Uterus (tissue), 4 donors: ENCODE measurements around the gene TAS1R3. TPM values are rescaled to one million over a fixed set of nuclear protein-coding genes. Genes with fewer than 3 reads are reported as not detected.

Experiments
- DNase-seq, 2 donors: peaks; one replicate each; pipeline ENCODE4 v3.0.0-alpha.2; 2019 to 2020
- H3K27ac ChIP-seq, 2 donors: fragments of 200-600 bp; sonication (generic); 1 replicate in 1 of 2; 2 replicates in 1 of 2; pipeline ENCODE4 v1.5.1; 2016 to 2018
- H3K27me3 ChIP-seq, 2 donors: fragments of 200-600 bp; sonication (generic); one replicate each; pipeline ENCODE4 v1.5.1; 2018 to 2019; ENCODE audit warnings: control low read depth in 1 of 2
- H3K36me3 ChIP-seq, 2 donors: fragments of 200-600 bp; sonication (generic); one replicate each; pipeline ENCODE4 v1.5.1; 2019; ENCODE audit warnings: control low read depth in 1 of 2
- H3K4me1 ChIP-seq, 2 donors: fragments of 200-600 bp; sonication (generic); one replicate each; pipeline ENCODE4 v1.5.1; 2018 to 2019; ENCODE audit warnings: control low read depth in 1 of 2
- H3K4me3 ChIP-seq, 2 donors: fragments of 200-600 bp; sonication (generic); 1 replicate in 1 of 2; 2 replicates in 1 of 2; pipeline ENCODE4 v1.5.1; 2018 to 2019; ENCODE audit warnings: mild to moderate bottlenecking in 1 of 2
- H3K9me3 ChIP-seq, 2 donors: fragments of 200-600 bp; sonication (generic); one replicate each; pipeline ENCODE4 v1.5.1; 2019; ENCODE audit warnings: control low read depth in 1 of 2
- POLR2A ChIP-seq, 2 donors: fragments of 450-650 bp; IDR thresholded peaks; one replicate each; pipeline ENCODE4 v1.6.1; 2016; ENCODE audit warnings: antibody characterized with exemption in 2 of 2, mild to moderate bottlenecking in 1 of 2, moderate library complexity in 1 of 2
- intact Hi-C: fragments of 100-400 bp; cut with DNase I; formaldehyde crosslinking; loops from one replicate; pipeline ENCODE4 v1.15.1; 2023; ENCODE audit warnings: low total_unique reads
- total RNA-seq, 4 donors: library from RNA; depleted of rRNA in 3 of 4; stranded (reverse); fragments of >200 nt in 3 of 4; gene quantifications; one replicate each; pipeline versions ENCODE4 v1.1.0 to v1.2.4, GENCODE V29; 2014 to 2023
- TF ChIP-seq, protein P1 (sequence below), 4 experiments: fragments of 200-600 bp in 2 of 4; fragments of 450-650 bp in 2 of 4; sonication (generic) in 2 of 4; IDR thresholded peaks; one replicate each; pipeline ENCODE4 v1.5.1; 2016 to 2019; ENCODE audit warnings: antibody characterized with exemption in 4 of 4, mild to moderate bottlenecking in 2 of 4, moderate library complexity in 1 of 4
- donor health status: DM: yes; HTN: yes; CAD: no.

The TAS1R3 gene
- total RNA-seq, 4 donors from 2014 or later = 0.14 to 0.34 TPM; not detected in 2

DNA sequence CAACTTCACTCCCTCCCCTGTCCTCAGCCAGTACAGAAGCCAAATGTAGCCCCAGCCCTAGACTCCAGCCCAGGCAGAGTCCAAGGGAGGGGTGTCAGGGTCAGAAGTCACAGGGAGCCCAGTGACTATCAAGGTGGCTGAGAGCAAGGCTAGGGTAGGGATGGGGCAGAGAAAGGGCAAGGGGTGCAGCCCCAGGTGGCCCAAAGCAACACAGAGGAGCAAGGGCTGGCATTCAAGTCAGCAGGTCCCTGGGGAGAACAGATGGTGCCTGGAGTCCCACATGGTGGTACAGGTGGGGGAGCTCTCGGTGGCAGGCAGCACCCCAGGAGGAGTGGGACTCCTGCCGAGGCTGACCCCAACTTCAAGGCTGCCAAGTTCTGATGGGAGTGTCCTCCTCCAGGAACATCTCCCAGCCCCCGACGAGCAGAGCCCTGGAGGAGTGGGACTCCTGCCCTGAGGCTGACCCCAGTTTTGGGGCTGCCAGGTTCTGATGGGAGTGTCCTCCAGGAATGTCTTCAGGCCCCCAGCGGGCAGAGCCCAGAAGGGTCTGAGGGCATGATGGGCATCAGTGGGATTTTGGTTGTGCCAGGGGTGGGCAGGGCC, 21.8 kb downstream of the TAS1R3 start:
- Histone ChIP-seq H3K27me3 (no peaks in the 10 kb centered on the region), H3K4me1 (peaks cover 6 to 29% of the 10 kb centered on the region in 2 donors), H3K4me3 (no peak overlapping the region), H3K36me3 (no peaks in the 10 kb centered on the region), H3K9me3 (no peaks in the 10 kb centered on the region), H3K27ac (peak overlapping the region; percentile 64 to 96)
- TF ChIP-seq POLR2A (IDR thresholded peaks at IDR 0.05) = no peak
- TF ChIP-seq, protein P1, sequence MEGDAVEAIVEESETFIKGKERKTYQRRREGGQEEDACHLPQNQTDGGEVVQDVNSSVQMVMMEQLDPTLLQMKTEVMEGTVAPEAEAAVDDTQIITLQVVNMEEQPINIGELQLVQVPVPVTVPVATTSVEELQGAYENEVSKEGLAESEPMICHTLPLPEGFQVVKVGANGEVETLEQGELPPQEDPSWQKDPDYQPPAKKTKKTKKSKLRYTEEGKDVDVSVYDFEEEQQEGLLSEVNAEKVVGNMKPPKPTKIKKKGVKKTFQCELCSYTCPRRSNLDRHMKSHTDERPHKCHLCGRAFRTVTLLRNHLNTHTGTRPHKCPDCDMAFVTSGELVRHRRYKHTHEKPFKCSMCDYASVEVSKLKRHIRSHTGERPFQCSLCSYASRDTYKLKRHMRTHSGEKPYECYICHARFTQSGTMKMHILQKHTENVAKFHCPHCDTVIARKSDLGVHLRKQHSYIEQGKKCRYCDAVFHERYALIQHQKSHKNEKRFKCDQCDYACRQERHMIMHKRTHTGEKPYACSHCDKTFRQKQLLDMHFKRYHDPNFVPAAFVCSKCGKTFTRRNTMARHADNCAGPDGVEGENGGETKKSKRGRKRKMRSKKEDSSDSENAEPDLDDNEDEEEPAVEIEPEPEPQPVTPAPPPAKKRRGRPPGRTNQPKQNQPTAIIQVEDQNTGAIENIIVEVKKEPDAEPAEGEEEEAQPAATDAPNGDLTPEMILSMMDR (IDR thresholded peaks at IDR 0.05) = no peak
- intact Hi-C loops = loop anchor here (10.0 kb wide), 1 partner anchor 48 kb away; the partner anchor contains the start of genes ACAP3 and PUSL1
- DNase-seq = no peak

DNA sequence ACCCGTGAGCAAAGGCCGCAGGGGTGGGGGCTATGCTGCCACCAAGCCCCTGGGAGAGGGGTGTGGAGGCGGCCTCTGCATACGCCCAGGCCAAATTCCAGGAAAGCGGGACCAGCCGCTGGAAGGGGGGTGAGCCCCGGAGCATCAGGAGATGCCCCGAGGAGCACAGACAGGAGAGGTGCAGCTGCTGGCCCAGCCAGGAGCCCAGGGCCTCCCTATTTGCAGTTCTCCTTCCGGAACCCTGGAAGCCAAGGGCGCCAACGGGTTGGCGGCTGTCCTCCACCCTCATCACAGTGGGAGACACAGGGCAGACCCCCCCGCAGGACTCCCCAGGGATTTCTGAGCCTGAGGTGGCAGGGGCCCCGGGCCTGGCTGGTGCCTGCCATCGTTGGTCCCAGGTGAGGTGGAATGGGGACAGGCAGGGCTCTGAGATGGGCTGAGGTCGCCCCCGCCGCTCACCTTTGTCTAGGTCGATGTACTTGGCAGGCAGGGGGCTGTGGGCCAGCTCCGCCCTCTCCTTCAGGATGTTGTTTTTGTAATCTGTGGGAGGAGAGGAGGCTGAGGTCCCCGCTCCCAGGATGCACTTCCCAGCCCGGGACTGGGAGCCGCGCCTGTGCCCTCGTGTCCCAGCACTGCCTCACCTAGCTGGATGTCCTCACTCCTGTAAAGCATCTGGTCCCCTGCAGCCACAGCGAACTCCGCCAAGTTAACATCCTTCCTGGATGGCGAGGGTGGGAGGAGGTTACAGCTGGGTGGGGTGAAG, 22.5 kb downstream of the TAS1R3 start:
- Histone ChIP-seq H3K9me3 (no peaks in the 10 kb centered on the region), H3K27me3 (no peaks in the 10 kb centered on the region), H3K36me3 (no peaks in the 10 kb centered on the region), H3K4me3 (no peak overlapping the region), H3K4me1 (peaks cover 5 to 25% of the 10 kb centered on the region in 2 donors), H3K27ac (peak overlapping the region; percentile 64 to 96)
- TF ChIP-seq, protein P1 (IDR thresholded peaks at IDR 0.05) = no peak
- TF ChIP-seq POLR2A (IDR thresholded peaks at IDR 0.05) = no peak
- DNase-seq = no peak
- intact Hi-C loops = loop anchor here (10.0 kb wide), 1 partner anchor 49 kb away; the partner anchor contains the start of genes ACAP3 and PUSL1

DNA sequence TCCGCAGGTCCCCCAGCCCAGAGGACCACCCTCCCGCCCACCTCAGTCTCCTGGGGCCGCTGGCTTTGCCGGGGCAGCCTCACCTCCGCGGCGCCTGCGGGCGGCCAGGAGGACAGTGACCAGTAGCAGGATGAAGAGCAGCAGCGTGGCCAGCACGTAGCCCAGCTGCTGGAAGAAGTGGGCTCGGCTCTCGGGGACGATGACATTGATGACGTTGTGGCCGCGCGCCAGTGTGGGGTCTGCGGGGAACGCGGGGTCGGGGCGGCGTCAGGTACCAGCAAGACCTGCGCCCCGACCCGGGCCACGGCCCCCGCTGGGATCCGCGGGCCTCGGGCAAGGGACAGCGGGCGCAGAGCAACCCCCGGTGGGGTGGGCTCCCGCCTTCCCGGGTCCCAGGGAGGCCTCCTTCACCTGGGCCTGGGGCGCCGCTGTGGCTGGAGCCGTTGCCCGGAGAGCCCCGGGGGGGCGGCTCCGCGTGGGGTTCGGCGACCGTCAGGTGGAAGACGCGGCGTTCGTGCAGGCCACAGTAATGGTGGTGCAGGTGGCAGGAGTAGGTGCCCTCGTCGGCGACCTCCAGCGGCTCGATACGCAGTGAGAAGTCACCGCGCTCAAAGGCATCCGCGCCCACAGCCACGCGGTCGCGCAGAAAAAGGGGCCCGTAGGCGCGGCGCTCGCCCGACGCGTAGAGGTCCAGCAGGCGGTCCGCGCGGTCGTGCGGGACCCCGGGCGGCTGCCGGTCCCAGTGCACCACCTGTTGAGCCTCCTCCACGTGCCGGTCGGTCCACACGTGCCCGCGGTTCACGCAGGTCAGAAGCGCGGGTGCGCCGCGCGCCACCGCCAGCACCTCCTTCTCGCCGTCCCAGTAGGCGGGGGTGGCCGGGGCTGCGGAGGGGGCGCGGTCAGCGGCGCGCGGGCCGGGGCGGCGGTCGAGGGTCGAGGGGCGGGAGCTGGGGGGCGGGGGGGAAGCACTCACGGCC, 23.5 kb downstream of the TAS1R3 start:
- H3K36me3 ChIP-seq = no peaks in the 10 kb centered on the region
- TF ChIP-seq, protein P1 (IDR thresholded peaks at IDR 0.05) = no peak
- TF ChIP-seq POLR2A (IDR thresholded peaks at IDR 0.05) = no peak
- no peak overlapping the region for H3K4me3 ChIP-seq
- DNase-seq = no peak
- peaks cover 5 to 24% of the 10 kb centered on the region in 2 donors for H3K4me1 ChIP-seq
- no peaks in the 10 kb centered on the region for H3K9me3 ChIP-seq
- H3K27ac ChIP-seq = peak overlapping the region; percentile 64 to 96
- intact Hi-C loops = loop anchor here (10.0 kb wide), 1 partner anchor 50 kb away; the partner anchor contains the start of genes ACAP3 and PUSL1
- H3K27me3 ChIP-seq = no peaks in the 10 kb centered on the region

DNA sequence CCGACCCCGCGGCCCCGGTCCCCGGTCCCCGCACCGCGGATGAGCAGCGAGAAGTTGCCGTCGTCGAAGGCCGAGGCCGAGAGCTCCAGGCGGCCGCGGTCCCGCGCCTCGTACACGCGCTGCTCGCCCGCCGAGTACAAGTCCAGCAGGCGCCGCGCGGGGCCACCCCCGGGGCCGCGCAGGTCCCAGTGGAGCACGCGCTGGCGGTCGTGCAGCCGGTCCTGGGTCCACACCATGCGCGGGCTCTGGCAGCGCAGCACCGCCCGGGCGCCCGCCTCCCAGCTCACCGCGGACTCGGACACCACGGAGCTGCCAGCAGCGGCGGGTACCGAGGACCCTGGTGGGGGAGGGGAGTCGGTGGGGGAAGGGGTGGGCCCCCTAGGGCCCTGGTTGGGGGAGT, 24.3 kb downstream of the TAS1R3 start:
- Histone ChIP-seq H3K4me3 (peak overlapping the region in 1 of 2 donors; percentile 35), H3K4me1 (peaks cover 5 to 24% of the 10 kb centered on the region in 2 donors), H3K27me3 (no peaks in the 10 kb centered on the region), H3K27ac (peak overlapping the region; percentile 96), H3K9me3 (no peaks in the 10 kb centered on the region), H3K36me3 (no peaks in the 10 kb centered on the region)
- DNase-seq = no peak
- no peak for TF ChIP-seq POLR2A (IDR thresholded peaks at IDR 0.05)
- TF ChIP-seq, protein P1 (IDR thresholded peaks at IDR 0.05) = no peak
- intact Hi-C loops = loop anchor here (10.0 kb wide), 1 partner anchor 51 kb away; the partner anchor contains the start of genes ACAP3 and PUSL1
